Activated naive CD4-positive, alpha-beta T cell treated with anti-CD3 and anti-CD28 coated beads for 36 hours (primary cell): ENCODE results near the gene CDCP1. TPM values are rescaled to one million over a fixed set of nuclear protein-coding genes. Genes with fewer than 3 reads are reported as not detected.

Experiments
- CTCF ChIA-PET: fragments of 350-600 bp; sonication (Branson Sonifier 250); formaldehyde crosslinking; loops from one replicate; lab custom pipeline; 2021; ENCODE audit warnings: antibody characterized with exemption; lab: Charles Lee
- DNase-seq: peaks from one replicate; pipeline ENCODE4 v3.0.0-alpha.2; 2020
- H3K27ac Mint-ChIP-seq: one replicate; pipeline ENCODE4 v1.8.0; 2021; ENCODE audit warnings: mild to moderate bottlenecking, mixed read lengths
- H3K27me3 Mint-ChIP-seq: one replicate; pipeline ENCODE4 v1.8.0; 2021; ENCODE audit warnings: low read depth, mixed read lengths
- H3K36me3 Mint-ChIP-seq: one replicate; pipeline ENCODE4 v1.8.0; 2021; ENCODE audit warnings: low read depth, mixed read lengths
- H3K4me1 Mint-ChIP-seq: one replicate; pipeline ENCODE4 v1.8.0; 2021; ENCODE audit warnings: low read depth, mixed read lengths
- H3K4me3 Mint-ChIP-seq: one replicate; pipeline ENCODE4 v1.8.0; 2021; ENCODE audit warnings: mild to moderate bottlenecking, moderate library complexity, mixed read lengths
- H3K9me3 Mint-ChIP-seq: one replicate; pipeline ENCODE4 v1.8.0; 2021; ENCODE audit warnings: mixed read lengths
- intact Hi-C: fragments of 100-400 bp; cut with micrococcal nuclease; formaldehyde crosslinking; loops from one replicate; pipeline ENCODE4 v1.15.1; 2023
- total RNA-seq, 2 experiments: library from RNA; stranded (reverse); gene quantifications; one replicate each; pipeline ENCODE4 v1.2.3, GENCODE V29; 2021

CDCP1 gene
- total RNA-seq, 2 experiments from 2014 or later = 0.41 to 0.59 TPM

- CTCF ChIA-PET = no interaction called here
- Mint-ChIP-seq H3K4me1 (peaks cover 42% of the 10 kb centered on the region), H3K27me3 (no peaks in the 10 kb centered on the region), H3K36me3 (no peaks in the 10 kb centered on the region), H3K27ac (no peak overlapping the region), H3K4me3 (no peak overlapping the region), H3K9me3 (peaks cover 1% of the 10 kb centered on the region)
- intact Hi-C loops = no loop called here
- DNase-seq = no peak
Observed at GRCh38 chr3:45116350-45116749, 29.8 kb downstream of the CDCP1 start.

GRCh38 chr3:45113625-45114050, 32.5 kb downstream of the CDCP1 start:
- CTCF ChIA-PET = interaction anchor here (0.8 to 1.0 kb wide), 2 partner anchors 12 to 75 kb away, joined by 3 to 4 read pairs; no protein-coding TSS in a partner anchor
- peaks cover 57% of the 10 kb centered on the region for H3K4me1 Mint-ChIP-seq
- no peak for DNase-seq
- H3K36me3 Mint-ChIP-seq = no peaks in the 10 kb centered on the region
- no peak overlapping the region for H3K4me3 Mint-ChIP-seq
- peaks cover 1% of the 10 kb centered on the region for H3K9me3 Mint-ChIP-seq
- intact Hi-C loops = loop anchor here (5.0 kb wide), 1 partner anchor 71 kb away; no protein-coding TSS in a partner anchor
- H3K27ac Mint-ChIP-seq = no peak overlapping the region
- H3K27me3 Mint-ChIP-seq = no peaks in the 10 kb centered on the region

- peaks cover 51% of the 10 kb centered on the region for H3K4me1 Mint-ChIP-seq
- H3K27ac Mint-ChIP-seq = no peak overlapping the region
- H3K36me3 Mint-ChIP-seq = no peaks in the 10 kb centered on the region
- no peaks in the 10 kb centered on the region for H3K27me3 Mint-ChIP-seq
- no peak for DNase-seq
- intact Hi-C loops = loop anchor here (5.0 kb wide), 1 partner anchor 71 kb away; no protein-coding TSS in a partner anchor
- H3K9me3 Mint-ChIP-seq = peaks cover 1% of the 10 kb centered on the region
- CTCF ChIA-PET = interaction anchor here (0.6 to 1.0 kb wide), 2 partner anchors 11 to 606 kb away, joined by 3 read pairs; no protein-coding TSS in a partner anchor
- no peak overlapping the region for H3K4me3 Mint-ChIP-seq
Observed at GRCh38 chr3:45112939-45113338, 33.2 kb downstream of the CDCP1 start.

- H3K27me3 Mint-ChIP-seq = no peaks in the 10 kb centered on the region
- peaks cover 1% of the 10 kb centered on the region for H3K9me3 Mint-ChIP-seq
- intact Hi-C loops = loop anchor here (1.0 to 5.0 kb wide), 2 partner anchors 57 to 68 kb away; no protein-coding TSS in a partner anchor
- no peak overlapping the region for H3K27ac Mint-ChIP-seq
- peak overlapping the region; percentile 47 for H3K4me3 Mint-ChIP-seq
- DNase-seq = no peak
- peaks cover 65% of the 10 kb centered on the region for H3K4me1 Mint-ChIP-seq
- CTCF ChIA-PET = interaction anchor here (0.6 kb wide), 1 partner anchor 29 kb away, joined by 3 read pairs; no protein-coding TSS in a partner anchor
- H3K36me3 Mint-ChIP-seq = no peaks in the 10 kb centered on the region
Observed at GRCh38 chr3:45110509-45110833, 35.7 kb downstream of the CDCP1 start.

GRCh38 chr3:45109771-45110508, 36.2 kb downstream of the CDCP1 start:
- H3K4me3 Mint-ChIP-seq = peak overlapping the region; percentile 47
- H3K4me1 Mint-ChIP-seq = peaks cover 70% of the 10 kb centered on the region
- no peaks in the 10 kb centered on the region for H3K36me3 Mint-ChIP-seq
- no peak overlapping the region for H3K27ac Mint-ChIP-seq
- DNase-seq = peak; percentile 56
- intact Hi-C loops = loop anchor here (1.0 to 5.0 kb wide), 2 partner anchors 57 to 68 kb away; no protein-coding TSS in a partner anchor
- H3K27me3 Mint-ChIP-seq = no peaks in the 10 kb centered on the region
- CTCF ChIA-PET = no interaction called here
- peaks cover 1% of the 10 kb centered on the region for H3K9me3 Mint-ChIP-seq

DNA sequence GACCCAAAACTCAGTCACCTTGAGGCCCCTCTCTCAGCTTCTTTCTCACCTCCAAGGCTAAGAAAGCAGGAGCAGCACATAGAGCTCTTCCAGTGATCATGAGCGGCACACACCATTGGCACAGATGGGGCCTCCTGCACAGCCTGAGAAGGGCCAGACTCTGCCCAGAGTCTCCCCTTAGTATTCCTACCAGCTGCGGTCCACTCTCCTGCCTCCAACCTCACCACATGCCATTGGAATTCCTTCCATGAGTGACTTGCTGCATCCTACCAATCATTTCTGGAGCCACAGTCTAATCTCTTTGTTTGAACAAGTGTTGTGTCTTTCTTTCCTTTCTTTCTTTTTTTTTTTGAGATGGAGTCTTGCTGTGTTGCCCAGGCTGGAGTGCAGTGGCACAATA, 39.3 kb downstream of the CDCP1 start:
- no peak overlapping the region for H3K4me3 Mint-ChIP-seq
- H3K4me1 Mint-ChIP-seq = peaks cover 63% of the 10 kb centered on the region
- H3K27ac Mint-ChIP-seq = no peak overlapping the region
- intact Hi-C loops = no loop called here
- H3K27me3 Mint-ChIP-seq = peaks cover 5% of the 10 kb centered on the region
- peaks cover 1% of the 10 kb centered on the region for H3K9me3 Mint-ChIP-seq
- CTCF ChIA-PET = interaction anchor here (1.5 kb wide), 1 partner anchor 103 kb away, joined by 4 read pairs; no protein-coding TSS in a partner anchor
- no peak for DNase-seq
- no peaks in the 10 kb centered on the region for H3K36me3 Mint-ChIP-seq

GRCh38 chr3:45105855-45106671, 40.1 kb downstream of the CDCP1 start:
- Mint-ChIP-seq H3K4me3 (no peak overlapping the region), H3K36me3 (no peaks in the 10 kb centered on the region), H3K27me3 (peaks cover 5% of the 10 kb centered on the region), H3K9me3 (no peaks in the 10 kb centered on the region), H3K4me1 (peaks cover 63% of the 10 kb centered on the region), H3K27ac (peak overlapping the region; percentile 6)
- peak; percentile 70 for DNase-seq
- CTCF ChIA-PET = interaction anchor here (1.5 to 1.7 kb wide), 2 partner anchors 64 to 104 kb away, joined by 4 to 8 read pairs; no protein-coding TSS in a partner anchor
- intact Hi-C loops = no loop called here

DNA sequence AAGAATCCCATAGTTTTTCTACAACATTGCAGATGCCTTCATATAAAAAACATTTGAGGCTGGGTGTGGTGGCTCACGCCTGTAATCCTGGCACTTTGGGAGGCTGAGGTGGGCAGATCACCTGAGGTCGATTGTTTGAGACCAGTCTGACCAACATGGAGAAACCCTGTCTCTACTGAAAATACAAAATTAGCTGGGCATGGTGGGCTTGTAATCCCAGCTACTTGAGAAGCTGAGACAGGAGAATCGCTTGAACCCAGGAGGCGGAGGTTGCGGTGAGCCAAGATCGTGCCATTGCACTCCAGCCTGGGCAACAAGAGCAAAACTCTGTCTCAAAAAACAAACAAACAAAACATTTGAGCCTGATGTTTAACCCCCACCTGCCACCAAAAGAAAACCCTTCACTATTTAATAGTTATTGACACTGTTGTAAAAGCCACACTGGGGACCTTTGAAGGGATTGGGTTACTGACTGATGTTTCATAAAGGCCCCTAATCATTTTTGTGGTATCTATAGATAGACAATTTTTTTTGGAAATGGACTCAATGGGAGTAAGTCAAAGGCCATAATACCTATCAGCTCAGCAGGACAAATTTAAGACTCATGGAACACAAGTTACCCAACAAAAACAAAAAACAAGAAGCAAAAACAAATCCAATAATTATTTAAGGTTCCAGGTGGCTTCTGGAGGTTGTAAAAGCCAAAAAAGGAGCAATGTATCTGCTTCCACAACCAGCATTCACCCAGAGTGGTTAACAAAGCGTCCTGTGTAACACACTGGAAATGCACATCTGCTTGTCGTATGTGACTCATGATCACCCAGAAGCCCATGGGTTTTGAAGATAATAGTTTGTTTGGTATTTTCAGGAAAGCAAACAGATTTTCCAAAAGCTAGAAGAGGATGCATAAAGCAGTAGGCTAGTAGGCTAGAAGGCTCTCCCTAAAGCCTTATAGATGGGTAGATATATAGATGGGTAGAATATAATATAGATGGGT, 41.2 kb downstream of the CDCP1 start:
- Mint-ChIP-seq H3K4me3 (no peak overlapping the region), H3K9me3 (no peaks in the 10 kb centered on the region), H3K36me3 (no peaks in the 10 kb centered on the region), H3K4me1 (peaks cover 55% of the 10 kb centered on the region), H3K27ac (peak overlapping the region; percentile 3), H3K27me3 (peaks cover 5% of the 10 kb centered on the region)
- intact Hi-C loops = no loop called here
- no peak for DNase-seq
- CTCF ChIA-PET = interaction anchor here (1.7 kb wide), 1 partner anchor 63 kb away, joined by 8 read pairs; no protein-coding TSS in a partner anchor

DNA sequence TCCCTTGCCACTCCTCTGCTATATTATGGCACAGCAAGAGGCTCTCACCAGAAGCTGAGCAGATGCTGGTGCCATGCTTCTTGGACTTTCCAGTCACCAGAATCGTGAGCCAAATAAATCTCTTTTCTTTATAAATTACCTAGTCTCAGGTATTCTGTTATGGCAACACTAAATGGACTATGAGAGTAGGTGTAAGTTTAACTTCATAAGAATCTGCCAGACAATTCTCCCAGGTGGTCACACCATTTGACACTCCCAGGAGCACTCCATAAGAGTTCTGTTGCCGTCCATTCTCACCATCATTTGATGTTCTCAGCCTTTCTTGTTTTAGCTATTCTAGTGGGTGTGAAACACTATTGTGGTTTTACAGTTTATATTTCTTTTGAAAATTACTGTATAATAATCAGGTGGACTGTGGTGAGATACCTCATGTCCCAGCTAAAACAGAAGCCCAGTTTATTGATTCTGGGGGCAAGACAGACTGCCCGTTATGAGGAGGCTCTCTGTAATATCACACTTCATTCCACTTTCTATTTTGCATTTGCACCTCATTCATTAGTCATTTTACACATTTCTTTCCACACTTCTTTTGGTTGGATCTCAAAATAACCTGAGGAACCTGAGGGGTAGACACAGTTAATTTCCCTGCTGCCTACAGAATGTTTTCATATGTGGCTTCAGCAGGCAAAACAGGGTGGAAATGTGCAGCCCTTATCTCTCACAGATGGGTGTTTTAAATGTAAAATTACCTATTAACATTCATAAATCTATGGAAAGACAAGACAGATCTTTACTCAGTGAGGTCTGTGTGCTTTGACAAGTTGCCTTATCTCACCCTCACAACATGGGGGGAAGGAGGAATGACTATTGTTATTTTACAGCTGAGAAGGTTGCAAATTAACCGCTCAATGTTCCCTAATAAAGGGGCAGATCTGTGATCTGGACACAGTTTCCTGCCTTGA, 42.1 kb downstream of the CDCP1 start:
- Mint-ChIP-seq H3K27ac (no peak overlapping the region), H3K9me3 (no peaks in the 10 kb centered on the region), H3K4me1 (peaks cover 46% of the 10 kb centered on the region), H3K36me3 (no peaks in the 10 kb centered on the region), H3K27me3 (peaks cover 8% of the 10 kb centered on the region), H3K4me3 (no peak overlapping the region)
- DNase-seq = no peak
- CTCF ChIA-PET = no interaction called here
- intact Hi-C loops = no loop called here

DNA sequence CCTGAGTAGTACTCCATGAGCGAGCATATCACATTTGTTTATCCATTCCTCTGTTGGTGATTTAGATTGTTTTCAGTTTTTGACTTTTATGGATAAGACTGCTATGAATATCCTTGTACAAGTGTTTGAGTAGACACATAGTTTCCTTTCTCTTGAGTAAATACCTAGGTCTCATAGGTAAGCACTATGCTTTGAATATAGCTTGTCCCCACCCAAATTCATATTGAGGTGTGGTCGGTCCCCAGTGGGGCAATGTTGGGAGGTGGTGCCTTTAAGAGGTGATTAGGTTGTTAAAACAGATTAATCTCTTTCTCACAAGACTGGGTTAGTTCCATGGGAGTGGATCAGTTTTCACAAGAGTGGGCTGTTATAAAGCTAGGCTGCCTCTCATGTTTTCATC, 42.8 kb downstream of the CDCP1 start:
- no peaks in the 10 kb centered on the region for H3K9me3 Mint-ChIP-seq
- intact Hi-C loops = no loop called here
- H3K27ac Mint-ChIP-seq = no peak overlapping the region
- no peak overlapping the region for H3K4me3 Mint-ChIP-seq
- no peak for DNase-seq
- CTCF ChIA-PET = no interaction called here
- no peaks in the 10 kb centered on the region for H3K36me3 Mint-ChIP-seq
- H3K27me3 Mint-ChIP-seq = peaks cover 8% of the 10 kb centered on the region
- peaks cover 45% of the 10 kb centered on the region for H3K4me1 Mint-ChIP-seq

DNA sequence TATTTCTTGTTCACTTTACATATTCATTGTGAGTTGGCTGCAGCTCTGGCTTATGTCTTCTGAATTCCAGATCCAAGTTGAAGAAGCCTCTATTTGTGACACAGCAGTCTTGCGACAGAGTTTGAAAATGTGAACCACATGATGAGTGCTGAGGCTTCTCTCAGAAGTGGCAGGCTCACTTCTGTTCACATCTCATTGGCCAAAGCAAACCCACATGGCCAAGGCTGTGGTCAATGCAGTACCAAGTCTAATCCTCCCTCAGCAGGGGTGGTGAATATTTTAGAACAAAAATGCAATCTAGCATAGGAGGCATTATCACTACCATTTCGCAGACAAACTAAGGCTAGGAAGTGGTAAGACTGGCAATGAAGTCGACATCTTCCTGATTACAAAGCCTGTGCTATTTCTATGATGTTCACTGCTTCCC, 45.2 kb downstream of the CDCP1 start:
- Mint-ChIP-seq H3K27me3 (peaks cover 8% of the 10 kb centered on the region), H3K9me3 (no peaks in the 10 kb centered on the region), H3K4me1 (peaks cover 29% of the 10 kb centered on the region), H3K27ac (no peak overlapping the region), H3K4me3 (no peak overlapping the region), H3K36me3 (no peaks in the 10 kb centered on the region)
- no peak for DNase-seq
- intact Hi-C loops = no loop called here
- CTCF ChIA-PET = no interaction called here
